Loucy (cell line): ENCODE measurements around the gene TAL2.

Experiments
- EZH2phosphoT487 ChIP-seq: fragments of 200-600 bp; IDR thresholded peaks from 2 replicates; pipeline ENCODE4 v1.6.1; 2018; ENCODE audit warnings: antibody characterized with exemption, mild to moderate bottlenecking, moderate library complexity, borderline replicate concordance
- TF ChIP-seq, protein P1 (sequence below): fragments of 200-600 bp; sonication (generic); conservative IDR thresholded peaks from 2 replicates; pipeline ENCODE4 v1.5.1; 2014; ENCODE audit warnings: mild to moderate bottlenecking, antibody characterized with exemption, low read length

DNA sequence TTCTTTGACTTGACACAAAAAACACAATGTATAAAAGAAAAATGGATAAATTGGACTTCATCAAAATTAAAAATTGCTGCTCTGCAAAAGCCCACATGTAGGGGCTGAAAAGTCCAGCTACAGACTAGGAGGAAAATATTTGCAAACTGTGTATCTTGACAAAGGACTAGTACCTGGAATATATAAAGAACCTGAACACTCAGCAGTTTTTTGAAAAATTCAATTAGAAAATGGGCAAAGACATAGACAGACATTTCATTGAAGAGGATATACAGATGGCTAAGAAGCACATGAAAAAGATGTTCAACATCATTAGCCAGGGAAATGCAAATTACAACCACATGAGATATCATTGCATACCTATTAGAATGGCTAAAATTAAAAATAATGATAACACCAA is 18.5 kb upstream of the TAL2 start:
- TF ChIP-seq, protein P1, sequence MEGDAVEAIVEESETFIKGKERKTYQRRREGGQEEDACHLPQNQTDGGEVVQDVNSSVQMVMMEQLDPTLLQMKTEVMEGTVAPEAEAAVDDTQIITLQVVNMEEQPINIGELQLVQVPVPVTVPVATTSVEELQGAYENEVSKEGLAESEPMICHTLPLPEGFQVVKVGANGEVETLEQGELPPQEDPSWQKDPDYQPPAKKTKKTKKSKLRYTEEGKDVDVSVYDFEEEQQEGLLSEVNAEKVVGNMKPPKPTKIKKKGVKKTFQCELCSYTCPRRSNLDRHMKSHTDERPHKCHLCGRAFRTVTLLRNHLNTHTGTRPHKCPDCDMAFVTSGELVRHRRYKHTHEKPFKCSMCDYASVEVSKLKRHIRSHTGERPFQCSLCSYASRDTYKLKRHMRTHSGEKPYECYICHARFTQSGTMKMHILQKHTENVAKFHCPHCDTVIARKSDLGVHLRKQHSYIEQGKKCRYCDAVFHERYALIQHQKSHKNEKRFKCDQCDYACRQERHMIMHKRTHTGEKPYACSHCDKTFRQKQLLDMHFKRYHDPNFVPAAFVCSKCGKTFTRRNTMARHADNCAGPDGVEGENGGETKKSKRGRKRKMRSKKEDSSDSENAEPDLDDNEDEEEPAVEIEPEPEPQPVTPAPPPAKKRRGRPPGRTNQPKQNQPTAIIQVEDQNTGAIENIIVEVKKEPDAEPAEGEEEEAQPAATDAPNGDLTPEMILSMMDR = no peak
- no peak for TF ChIP-seq EZH2phosphoT487
